NT2/D1 (cell line): ENCODE results near the gene MAGI1.
A peak's percentile ranks its signal among the peaks of the same experiment; 100 is the strongest.

Source experiments
- DNase-seq: peaks from one replicate; pipeline ENCODE4 v3.0.0-alpha.2; 2011; ENCODE audit warnings: low read depth, low spot score
- H3K27me3 ChIP-seq: 2 replicates; pipeline ENCODE4 v1.6.0; 2011; ENCODE audit warnings: mild to moderate bottlenecking; ENCODE audit not compliant: insufficient read length, insufficient read depth
- H3K36me3 ChIP-seq: 2 replicates; pipeline ENCODE4 v1.6.1; 2011; ENCODE audit warnings: mild to moderate bottlenecking, low read length, mixed read lengths; ENCODE audit not compliant: insufficient read depth, insufficient read length
- H3K4me1 ChIP-seq: 2 replicates; pipeline ENCODE4 v1.5.1; 2011; ENCODE audit not compliant: insufficient read depth, insufficient read length
- H3K4me3 ChIP-seq: 2 replicates; pipeline ENCODE4 v1.5.1; 2011; ENCODE audit warnings: low read depth; ENCODE audit not compliant: insufficient read length
- H3K9ac ChIP-seq: 2 replicates; pipeline ENCODE4 v1.6.0; 2011; ENCODE audit warnings: low read depth; ENCODE audit not compliant: insufficient read length
- H3K9me3 ChIP-seq: 2 replicates; pipeline ENCODE4 v1.5.1; 2011; ENCODE audit warnings: mild to moderate bottlenecking, low read length; ENCODE audit not compliant: insufficient read depth
- SUZ12 ChIP-seq: IDR thresholded peaks from 2 replicates; pipeline ENCODE4 v1.6.1; 2011; ENCODE audit not compliant: insufficient read length, insufficient read depth; ENCODE audit errors: extremely low read depth
- YY1 ChIP-seq: IDR thresholded peaks from 2 replicates; pipeline ENCODE4 v1.6.1; 2011; ENCODE audit not compliant: insufficient read length, insufficient read depth
- ZNF274 ChIP-seq: IDR thresholded peaks from 2 replicates; pipeline ENCODE4 v1.6.1; 2011; ENCODE audit warnings: mild to moderate bottlenecking, low read depth, low read length

MAGI1 gene

DNA sequence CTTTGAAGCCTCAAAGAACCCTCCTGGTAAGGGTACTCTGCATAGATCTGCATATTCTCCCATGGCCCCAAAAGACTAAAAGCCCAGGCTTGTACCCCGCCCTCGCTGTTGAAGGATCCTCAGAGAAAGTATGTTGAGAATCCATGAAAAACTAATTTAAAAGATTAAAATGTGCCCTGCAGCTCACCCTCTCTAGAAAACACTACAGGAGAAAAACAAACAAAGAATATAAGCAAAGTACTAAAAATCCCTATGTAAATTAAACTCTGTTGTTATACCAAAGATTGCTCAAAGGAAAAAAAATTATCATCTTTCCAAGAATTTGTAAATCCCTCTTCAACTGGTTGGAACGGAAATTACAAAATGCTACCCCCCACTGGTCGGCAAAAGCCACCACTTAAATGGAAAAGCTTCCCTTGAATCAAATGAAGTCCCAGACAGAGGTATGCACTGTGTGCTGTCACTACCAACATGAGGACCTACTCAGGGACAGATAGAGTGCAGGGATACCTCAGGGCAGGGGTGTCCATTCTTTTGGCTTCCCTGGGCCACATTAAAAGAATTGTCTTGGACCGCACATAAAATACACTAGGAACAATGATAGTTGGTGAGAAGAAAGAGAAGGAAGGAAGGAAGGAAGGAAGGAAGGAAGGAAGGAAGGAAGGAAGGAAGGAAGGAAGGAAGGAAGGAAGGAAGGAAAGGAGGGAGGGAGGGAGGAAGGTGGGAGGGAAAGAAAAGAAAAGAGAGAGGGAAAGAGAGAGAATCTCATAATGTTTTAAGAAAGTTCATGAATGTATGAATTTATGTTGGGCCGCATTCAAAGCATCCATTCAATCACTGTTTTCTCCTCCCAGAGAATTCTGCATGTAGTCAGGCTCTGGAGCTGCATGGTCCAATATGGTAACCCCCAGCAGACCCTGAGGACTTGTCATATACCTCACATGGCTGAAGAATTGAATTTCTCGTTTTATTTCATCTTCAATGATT is 88.1 kb downstream of the MAGI1 start:
- TF ChIP-seq ZNF274 (no peak), SUZ12 (no peak), YY1 (no peak)
- Histone ChIP-seq H3K4me3 (no peak overlapping the region), H3K27me3 (no peaks in the 10 kb centered on the region), H3K9ac (no peak overlapping the region), H3K36me3 (no peaks in the 10 kb centered on the region), H3K4me1 (peaks cover 6% of the 10 kb centered on the region), H3K9me3 (no peaks in the 10 kb centered on the region)
- peak; percentile 86 for DNase-seq

DNA sequence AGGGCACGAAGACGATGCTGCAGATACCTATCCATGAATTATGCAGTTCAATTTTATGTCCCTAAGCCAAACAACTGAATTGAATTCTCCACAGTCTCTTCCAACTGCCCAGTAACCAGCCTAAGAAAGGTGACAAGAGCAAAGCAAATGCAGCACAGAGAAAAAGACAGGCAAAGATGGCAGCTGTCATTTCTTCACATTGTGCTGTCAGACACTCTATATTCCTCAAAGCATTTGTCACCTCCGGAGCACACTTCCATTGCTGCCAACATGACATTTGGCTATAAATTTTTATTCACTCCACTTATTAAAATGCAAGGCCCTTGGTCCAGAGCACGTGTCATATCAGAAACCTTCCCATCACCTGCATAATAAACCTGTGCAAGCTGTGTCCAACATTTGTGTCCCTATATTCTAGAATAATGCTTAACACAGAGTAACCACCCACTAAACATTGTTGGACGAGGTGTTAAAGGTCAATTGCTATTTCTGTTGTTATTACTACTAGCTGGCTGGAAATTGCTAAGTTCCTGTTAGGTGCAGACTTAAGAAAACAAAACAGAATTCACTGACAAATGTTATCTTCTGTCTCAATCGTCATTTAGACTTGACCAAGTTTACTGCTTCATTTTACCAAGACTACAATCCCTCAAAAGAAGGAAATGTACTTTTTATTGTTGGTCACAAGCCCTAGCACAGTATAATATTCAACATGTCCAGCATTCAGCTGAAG is 89.7 kb downstream of the MAGI1 start:
- peaks cover 6% of the 10 kb centered on the region for H3K4me1 ChIP-seq
- no peak for TF ChIP-seq SUZ12
- no peak for TF ChIP-seq ZNF274
- no peak for TF ChIP-seq YY1

DNA sequence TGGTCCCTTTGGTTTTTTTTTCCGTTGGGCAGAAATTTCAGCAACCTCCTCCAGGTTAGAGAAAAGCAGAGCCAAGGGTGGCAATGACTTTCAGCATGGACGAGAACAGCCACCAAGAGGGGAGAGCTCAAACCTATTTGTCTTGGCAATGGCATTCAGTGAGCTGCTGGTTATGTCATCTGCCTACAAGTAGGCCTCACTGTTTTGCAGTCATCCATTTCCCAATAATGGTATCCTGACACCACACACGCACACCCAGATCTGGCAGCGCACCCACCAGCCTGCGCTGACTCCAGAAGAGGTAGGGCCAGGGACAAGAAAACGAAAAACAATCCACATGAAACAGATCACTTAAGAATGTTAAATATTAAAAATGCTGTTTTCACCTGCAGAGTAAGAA is 92.3 kb downstream of the MAGI1 start:
- Histone ChIP-seq H3K27me3 (no peaks in the 10 kb centered on the region), H3K4me3 (no peak overlapping the region), H3K9ac (no peak overlapping the region), H3K36me3 (no peaks in the 10 kb centered on the region), H3K9me3 (no peaks in the 10 kb centered on the region), H3K4me1 (peaks cover 4% of the 10 kb centered on the region)
- TF ChIP-seq ZNF274 = no peak
- TF ChIP-seq SUZ12 = no peak
- no peak for TF ChIP-seq YY1
- DNase-seq = no peak

More for the DNA sequence above, 89.7 kb downstream of the MAGI1 start:
- no peaks in the 10 kb centered on the region for H3K9me3 ChIP-seq
- no peaks in the 10 kb centered on the region for H3K36me3 ChIP-seq
- H3K27me3 ChIP-seq = no peaks in the 10 kb centered on the region
- H3K9ac ChIP-seq = no peak overlapping the region
- H3K4me3 ChIP-seq = no peak overlapping the region
- DNase-seq = no peak

DNA sequence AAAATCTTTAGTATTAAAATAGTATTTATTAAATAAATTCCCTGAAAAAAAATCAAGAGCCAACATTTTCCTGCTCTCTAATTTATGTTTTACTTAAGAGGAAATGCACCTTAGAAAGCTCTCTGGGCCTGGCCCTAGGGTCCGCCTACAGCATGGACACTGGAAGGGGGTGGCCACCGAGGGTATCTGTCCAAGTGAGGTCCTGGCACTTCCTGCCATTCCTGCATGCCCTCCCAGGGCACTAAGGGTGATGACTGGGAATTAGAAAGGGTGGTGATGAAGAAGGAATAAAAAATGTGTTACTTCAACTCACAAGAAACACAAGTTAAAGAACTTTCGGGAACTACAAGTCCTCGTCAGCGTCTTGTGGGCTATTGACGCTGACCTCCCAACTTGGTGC is 92.8 kb downstream of the MAGI1 start:
- Histone ChIP-seq H3K4me3 (no peak overlapping the region), H3K9me3 (no peaks in the 10 kb centered on the region), H3K4me1 (peaks cover 4% of the 10 kb centered on the region), H3K36me3 (no peaks in the 10 kb centered on the region), H3K27me3 (no peaks in the 10 kb centered on the region), H3K9ac (no peak overlapping the region)
- TF ChIP-seq SUZ12 (no peak), YY1 (no peak)
- no peak for DNase-seq

DNA sequence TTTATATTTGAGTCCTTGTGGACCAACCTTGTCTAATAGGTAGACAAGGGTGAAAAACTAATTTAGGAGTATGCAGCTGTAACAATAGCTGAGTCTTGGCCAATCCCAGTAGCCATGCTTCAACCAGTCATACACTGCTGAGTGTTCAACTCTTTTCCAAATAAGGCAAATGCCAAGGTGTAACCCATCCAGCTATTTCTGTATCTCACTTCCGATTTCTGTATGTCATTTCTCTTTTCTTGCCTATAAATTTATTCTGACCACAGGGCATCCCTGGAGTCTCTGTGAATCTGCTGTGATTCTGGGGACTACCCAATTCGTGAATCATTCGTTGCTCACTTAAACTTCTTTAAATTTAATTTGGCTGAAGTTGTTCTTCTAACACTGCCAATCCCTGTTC is 93.2 kb downstream of the MAGI1 start:
- H3K9ac ChIP-seq = no peak overlapping the region
- no peaks in the 10 kb centered on the region for H3K36me3 ChIP-seq
- TF ChIP-seq YY1 = no peak
- no peak for TF ChIP-seq SUZ12
- H3K27me3 ChIP-seq = no peaks in the 10 kb centered on the region
- H3K9me3 ChIP-seq = no peaks in the 10 kb centered on the region
- no peak overlapping the region for H3K4me3 ChIP-seq
- no peak for DNase-seq
- peaks cover 4% of the 10 kb centered on the region for H3K4me1 ChIP-seq

DNA sequence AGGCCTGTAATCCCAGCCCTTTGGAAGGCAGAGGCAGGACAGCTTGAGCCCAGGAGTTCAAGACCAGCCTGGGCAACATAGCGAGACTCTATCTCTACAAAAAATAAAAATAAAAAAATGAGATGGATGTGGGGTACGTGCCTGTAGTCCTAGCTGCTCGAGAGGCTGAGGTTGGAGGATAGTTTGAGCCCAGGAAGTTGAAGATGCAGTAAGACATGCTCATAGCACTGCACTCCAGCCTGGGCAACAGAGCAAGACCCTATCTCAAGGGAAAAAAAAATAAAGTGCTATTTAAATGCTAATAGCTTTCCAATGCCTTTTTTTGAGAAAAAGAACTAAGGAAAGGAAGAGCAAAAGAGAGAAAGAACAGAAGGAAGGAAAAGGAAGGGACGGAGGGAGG is 94.5 kb downstream of the MAGI1 start:
- TF ChIP-seq ZNF274 (no peak), SUZ12 (no peak), YY1 (no peak)
- no peaks in the 10 kb centered on the region for H3K9me3 ChIP-seq
- H3K4me3 ChIP-seq = no peak overlapping the region
- H3K27me3 ChIP-seq = no peaks in the 10 kb centered on the region
- no peak overlapping the region for H3K9ac ChIP-seq
- H3K36me3 ChIP-seq = no peaks in the 10 kb centered on the region
- H3K4me1 ChIP-seq = peaks cover 4% of the 10 kb centered on the region
- no peak for DNase-seq

DNA sequence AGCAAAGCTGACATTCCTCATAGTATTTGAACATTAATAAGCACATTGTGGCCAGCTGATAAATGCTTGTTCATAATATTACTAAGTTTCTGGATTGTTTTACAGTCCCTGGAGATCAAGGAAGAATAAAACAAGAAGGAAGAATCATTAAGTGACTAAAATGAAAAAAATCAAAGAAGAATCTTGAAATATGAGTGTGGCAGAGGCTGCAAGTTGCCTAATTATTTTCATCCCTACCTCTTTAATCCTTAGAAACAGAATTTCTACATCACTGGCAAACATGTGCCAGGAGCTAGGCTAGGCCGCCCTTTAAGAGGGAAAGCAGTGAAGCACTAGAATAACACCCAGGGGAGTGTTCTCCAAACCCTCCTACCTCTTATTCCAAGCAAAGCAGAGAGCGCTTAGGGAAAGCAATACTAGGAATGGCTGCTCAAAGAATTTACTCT is 98.9 kb downstream of the MAGI1 start:
- no peak for TF ChIP-seq YY1
- no peak for TF ChIP-seq SUZ12
- Histone ChIP-seq H3K9ac (no peak overlapping the region), H3K27me3 (no peaks in the 10 kb centered on the region), H3K9me3 (peaks cover 6% of the 10 kb centered on the region; the same call in 1 of the 2 replicates), H3K4me1 (no peaks in the 10 kb centered on the region), H3K36me3 (no peaks in the 10 kb centered on the region), H3K4me3 (no peak overlapping the region)
- DNase-seq = no peak
